GM18511 (cell line): Measurements from ENCODE around the gene SLC5A6.
"Not testable (repeated sequence)": the region's sequence is repeated elsewhere in the genome, so short reads cannot be mapped to it uniquely, and the experiment has no call there.

Experiments
- ATAC-seq: cut with Tn5 transposase; IDR thresholded peaks from one replicate; pipeline ENCODE4 v1.9.1; 2021; ENCODE audit warnings: mild to moderate bottlenecking, moderate library complexity; ENCODE audit not compliant: unreplicated experiment

The SLC5A6 gene

GRCh38 chr2:27208486-27209050 is 3.5 kb downstream of the SLC5A6 start:
- no peak for ATAC-seq

GRCh38 chr2:27206346-27206745 is 5.7 kb downstream of the SLC5A6 start:
- no peak for ATAC-seq

GRCh38 chr2:27205206-27205605 is 6.9 kb downstream of the SLC5A6 start:
- no peak for ATAC-seq

- no peak for ATAC-seq
Measured at GRCh38 chr2:27204566-27204965, 7.5 kb downstream of the SLC5A6 start.

GRCh38 chr2:27203741-27204140 is 8.3 kb downstream of the SLC5A6 start:
- ATAC-seq: no peak

- no peak for ATAC-seq
Measured at GRCh38 chr2:27202854-27203253, 9.2 kb downstream of the SLC5A6 start.

GRCh38 chr2:27201675-27202074 is 10.4 kb downstream of the SLC5A6 start:
- no peak for ATAC-seq

GRCh38 chr2:27199241-27199640 is 12.8 kb downstream of the SLC5A6 start:
- ATAC-seq: no peak

GRCh38 chr2:27198627-27199026 is 13.4 kb downstream of the SLC5A6 start:
- ATAC-seq: no peak

GRCh38 chr2:27198068-27198467 is 14.0 kb downstream of the SLC5A6 start:
- ATAC-seq: not testable (repeated sequence)

- ATAC-seq: not testable (repeated sequence)
Measured at GRCh38 chr2:27195799-27196198, 16.3 kb downstream of the SLC5A6 start.

- ATAC-seq: no peak
Measured at GRCh38 chr2:27194538-27195354, 17.3 kb downstream of the SLC5A6 start.

GRCh38 chr2:27191070-27191829 is 20.8 kb downstream of the SLC5A6 start:
- no peak for ATAC-seq

GRCh38 chr2:27189989-27190388 is 22.1 kb downstream of the SLC5A6 start:
- ATAC-seq: no peak

GRCh38 chr2:27186613-27187345 is 25.3 kb downstream of the SLC5A6 start:
- no peak for ATAC-seq

GRCh38 chr2:27185331-27186026 is 26.6 kb downstream of the SLC5A6 start:
- no peak for ATAC-seq

GRCh38 chr2:27184115-27184514 is 28.0 kb downstream of the SLC5A6 start:
- no peak for ATAC-seq

GRCh38 chr2:27182346-27182745 is 29.7 kb downstream of the SLC5A6 start:
- no peak for ATAC-seq

- ATAC-seq: no peak
Measured at GRCh38 chr2:27179344-27180000, 32.6 kb downstream of the SLC5A6 start.

- ATAC-seq: no peak
Measured at GRCh38 chr2:27178469-27178868, 33.6 kb downstream of the SLC5A6 start.
